ENCODE measurements around the gene CCSER1.

- no peak for TF ChIP-seq CTCF (IDR thresholded peaks at IDR 0.05)
- no peak for TF ChIP-seq POLR2A (IDR thresholded peaks at IDR 0.05)
Observed at GRCh38 chr4:91092398-91092980, 965.3 kb downstream of the CCSER1 start.
